ENCODE results near the gene EPS8L3. TPM values are rescaled to one million over a fixed set of nuclear protein-coding genes. Genes with fewer than 3 reads are reported as not detected.

Gene EPS8L3
- total and polyA plus RNA-seq, 10 of the 15 experiments (the other 5 are each of a cell fraction or from before 2014, with no cell fraction given) = not detected

GRCh38 chr1:109751531-109752260 is 12.0 kb downstream of the EPS8L3 start:
- Histone ChIP-seq H3K79me2 (ENCODE audit: control insufficient read depth, insufficient read depth, low read length) (no peaks in the 10 kb centered on the region), H3K27me3 (replicated peaks in 1 of 2; ENCODE audit: control insufficient read depth in 2 of 2, insufficient read depth in 2 of 2, low read length in 1 of 2) (peaks cover 8 to 13% of the 10 kb centered on the region in 2 experiments), H4K20me1 (ENCODE audit: control insufficient read depth, insufficient read depth) (no peaks in the 10 kb centered on the region), H2AFZ (ENCODE audit: control insufficient read depth, low read depth, low read length) (no peak overlapping the region), H3K9me3 (replicated peaks; ENCODE audit: control insufficient read depth, insufficient read depth, low read length) (no peaks in the 10 kb centered on the region; the same call in 2 of the 3 replicates), H3K9ac (ENCODE audit: control insufficient read depth, insufficient read depth, low read length) (no peak overlapping the region), H3K4me2 (ENCODE audit: control insufficient read depth, insufficient read depth) (no peak overlapping the region), H3K36me3 (ENCODE audit: control insufficient read depth in 2 of 2, insufficient read depth in 2 of 2, low read length in 1 of 2) (no peaks in the 10 kb centered on the region), H3K4me1 (ENCODE audit: control insufficient read depth, insufficient read depth, low read length) (no peaks in the 10 kb centered on the region), H3K4me3 (no peak overlapping the region), H3K27ac (ENCODE audit: control insufficient read depth, insufficient read depth) (no peak overlapping the region)
- 35% methylated on average over 12 of the region's 12 CpGs for WGBS (ENCODE audit: insufficient coverage, insufficient replicate concordance, low lambda C conversion rate, missing lambda C conversion rate)
- in situ Hi-C loops (cut with MboI) (no loop called here), intact Hi-C loops (cut with micrococcal nuclease; ENCODE audit: unreplicated experiment) (no loop called here)
- ChIA-PET RAD21 (ENCODE audit: unreplicated experiment) (no interaction called here), POLR2A (no interaction called here), SMC1A (ENCODE audit: uncharacterized antibody, unreplicated experiment) (no interaction called here), CTCF (interaction anchor here (0.6 kb wide), 1 partner anchor 630 kb away, joined by 3 read pairs; no protein-coding TSS in a partner anchor)
- DNase-seq (ENCODE audit: low read depth, low spot score) (no peak), ATAC-seq (no peak), FAIRE-seq (no peak)
- BruUV-seq (replicated peaks) = no TSS peak
- TF ChIP-seq STAT3 (IDR thresholded peaks at IDR 0.05; ENCODE audit: low read depth, low read length) (no peak), TCF3 (IDR thresholded peaks at IDR 0.05; ENCODE audit: borderline replicate concordance, insufficient read depth, low read depth, low read length) (no peak), NFYB (IDR thresholded peaks at IDR 0.05; ENCODE audit: insufficient read depth, low read depth, low read length) (no peak), IKZF2 (IDR thresholded peaks at IDR 0.05) (no peak), TCF7 (IDR thresholded peaks at IDR 0.05; ENCODE audit: borderline replicate concordance) (no peak), E2F8 (IDR thresholded peaks at IDR 0.05; ENCODE audit: low read depth, partially characterized antibody) (no peak), CTCF (IDR thresholded peaks at IDR 0.05 in 2 of 3, conservative IDR thresholded peaks at IDR 0.05 in 1 of 3; ENCODE audit: control insufficient read depth in 2 of 3, extremely low read depth in 1 of 3, insufficient read depth in 1 of 3, low read depth in 3 of 3, low read length in 3 of 3) (no peak), CREM (IDR thresholded peaks at IDR 0.05; ENCODE audit: low read depth) (no peak), CBFB (IDR thresholded peaks at IDR 0.05; ENCODE audit: low read depth) (no peak), SUZ12 (IDR thresholded peaks at IDR 0.05; ENCODE audit: unreplicated experiment) (no peak), SP1 (IDR thresholded peaks at IDR 0.05; ENCODE audit: low read depth, low read length) (no peak), YY1 (IDR thresholded peaks at IDR 0.05; ENCODE audit: low read depth, low read length) (no peak), SMAD5 (IDR thresholded peaks at IDR 0.05; ENCODE audit: low read depth) (no peak), ATF2 (IDR thresholded peaks at IDR 0.05; ENCODE audit: low read length) (no peak), MLLT1 (IDR thresholded peaks at IDR 0.05) (no peak)

Measured in GM12878 (cell line).